GM19397 (cell line): ENCODE results near the gene TTC9B.

Source experiments
- ATAC-seq: cut with Tn5 transposase; IDR thresholded peaks from one replicate; pipeline ENCODE4 v1.9.1; 2021; ENCODE audit warnings: mild to moderate bottlenecking, moderate library complexity; ENCODE audit not compliant: unreplicated experiment

Gene TTC9B

GRCh38 chr19:40217934-40218890 lies at the start of gene TTC9B:
TTC9B (minus strand) TSS chr19:40218384; CDS start chr19:40218381, 3 bp downstream.
- ATAC-seq: no peak

GRCh38 chr19:40267601-40267997 lies 49.4 kb upstream of the TTC9B start:
- no peak for ATAC-seq

DNA sequence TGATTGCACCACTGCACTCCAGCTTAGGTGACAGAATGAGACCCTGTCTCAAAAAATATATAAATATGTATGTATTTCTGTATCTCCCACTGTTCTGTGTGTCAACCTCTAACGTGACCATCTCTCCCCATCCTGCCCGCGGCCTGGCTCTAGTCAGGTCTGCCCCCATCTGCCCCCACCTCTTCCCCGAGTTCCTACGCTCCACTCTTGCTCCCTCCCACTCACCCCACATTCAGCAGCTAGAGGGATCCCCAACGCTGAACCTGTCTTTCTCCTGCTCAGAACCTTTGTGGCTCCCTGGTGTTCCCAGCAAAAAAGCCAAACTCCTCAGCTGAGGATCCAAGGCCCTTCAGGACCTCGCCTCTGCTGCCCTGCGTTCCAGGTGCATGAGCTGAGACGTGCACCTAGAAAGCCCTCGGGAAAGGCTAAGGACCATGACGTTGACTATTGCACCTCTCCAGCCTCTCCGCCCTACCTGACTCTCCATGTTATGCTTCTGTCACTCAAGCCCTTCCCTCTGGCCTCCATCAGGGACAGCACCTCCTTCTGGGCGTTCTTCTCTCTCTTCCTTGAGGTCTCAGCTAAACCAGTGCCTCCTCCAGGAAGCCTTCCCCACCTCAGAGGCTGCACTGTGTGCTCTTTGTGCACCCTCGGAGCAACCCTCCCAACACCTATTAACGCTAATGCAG lies 48.9 kb upstream of the TTC9B start:
- ATAC-seq: no peak

- no peak for ATAC-seq
These were observed 47.9 kb upstream of the TTC9B start for GRCh38 chr19:40266119-40266518.

DNA sequence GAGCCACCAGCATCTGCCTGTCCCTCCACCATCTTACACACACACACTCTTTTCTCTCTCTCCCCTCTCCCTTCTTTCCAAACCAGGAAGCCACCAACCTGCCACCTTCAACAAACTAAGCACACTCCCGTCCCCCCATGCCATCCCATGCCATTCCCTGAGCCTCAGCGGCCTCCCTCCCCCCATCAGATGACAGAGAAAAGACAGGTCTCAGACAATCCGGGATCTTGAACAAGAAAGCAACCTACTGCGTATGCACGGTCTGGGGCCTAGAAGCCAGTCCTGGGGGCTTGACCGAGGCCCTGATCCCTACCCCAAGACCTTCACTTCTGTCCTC lies 47.5 kb upstream of the TTC9B start:
- no peak for ATAC-seq

GRCh38 chr19:40265055-40265762 lies 47.0 kb upstream of the TTC9B start:
- ATAC-seq: no peak

GRCh38 chr19:40264314-40265054 lies 46.3 kb upstream of the TTC9B start:
- no peak for ATAC-seq

GRCh38 chr19:40263440-40264313 lies 45.5 kb upstream of the TTC9B start:
- ATAC-seq: no peak

- no peak for ATAC-seq
These were observed 44.2 kb upstream of the TTC9B start for GRCh38 chr19:40262422-40262821.

GRCh38 chr19:40261631-40262030 lies 43.4 kb upstream of the TTC9B start:
- ATAC-seq: no peak

- no peak for ATAC-seq
These were observed 38.9 kb upstream of the TTC9B start for GRCh38 chr19:40257096-40257517.

DNA sequence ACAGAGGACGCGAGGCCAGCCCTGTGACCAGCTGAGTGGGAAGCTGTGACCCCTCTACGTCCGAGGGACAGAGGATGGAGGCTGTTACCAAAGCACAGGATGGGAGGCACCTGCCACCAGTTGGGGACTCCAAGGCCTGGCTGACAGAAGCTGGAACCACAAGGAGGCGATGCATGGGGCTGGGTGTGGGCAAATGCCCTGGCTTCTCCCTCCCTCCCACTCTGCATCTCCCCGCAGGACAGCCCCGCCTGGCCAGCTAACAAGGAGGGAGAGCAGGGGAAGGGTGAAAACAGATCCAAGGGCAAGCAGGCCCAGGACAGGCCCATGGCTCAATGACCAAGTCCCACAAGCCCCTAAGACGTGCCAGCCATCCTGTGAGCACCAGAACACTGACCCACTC lies 38.3 kb upstream of the TTC9B start:
- ATAC-seq: no peak

GRCh38 chr19:40255619-40256166 lies 37.5 kb upstream of the TTC9B start:
- ATAC-seq: no peak

DNA sequence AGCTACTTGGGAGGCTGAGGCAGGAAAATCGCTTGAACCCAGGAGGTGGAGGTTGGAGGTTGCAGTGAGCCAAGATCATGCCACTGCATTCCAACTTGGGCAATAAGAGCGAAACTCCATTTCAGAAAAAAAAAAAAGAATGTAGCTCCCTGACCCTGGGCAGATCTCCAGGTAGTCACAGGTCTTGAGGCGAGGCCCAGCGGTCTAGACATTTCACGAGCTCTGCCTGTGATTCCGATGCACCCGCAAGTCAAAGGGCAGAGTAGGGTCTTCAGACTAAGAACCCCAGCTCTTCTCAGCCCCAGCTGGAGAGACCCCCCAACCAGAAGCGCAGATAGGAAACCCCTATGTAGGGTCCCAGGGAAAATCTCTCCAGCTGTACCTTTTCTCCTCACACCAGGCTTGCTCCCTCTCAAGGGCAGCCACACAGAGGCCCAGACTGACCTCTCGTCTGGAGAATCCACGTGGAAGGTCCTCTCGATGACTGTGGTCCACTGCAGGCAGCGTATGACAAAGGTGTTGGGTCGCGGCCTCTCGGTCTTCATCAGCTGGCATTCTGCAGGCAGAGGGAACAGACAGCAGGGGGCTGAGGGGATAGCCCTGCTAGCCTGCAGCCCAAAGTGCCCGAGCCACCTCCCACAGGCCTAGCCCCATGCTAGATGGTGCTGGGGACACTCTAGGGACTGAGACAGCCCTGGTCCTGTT lies 36.7 kb upstream of the TTC9B start:
- no peak for ATAC-seq

GRCh38 chr19:40253611-40254092 lies 35.5 kb upstream of the TTC9B start:
- no peak for ATAC-seq

DNA sequence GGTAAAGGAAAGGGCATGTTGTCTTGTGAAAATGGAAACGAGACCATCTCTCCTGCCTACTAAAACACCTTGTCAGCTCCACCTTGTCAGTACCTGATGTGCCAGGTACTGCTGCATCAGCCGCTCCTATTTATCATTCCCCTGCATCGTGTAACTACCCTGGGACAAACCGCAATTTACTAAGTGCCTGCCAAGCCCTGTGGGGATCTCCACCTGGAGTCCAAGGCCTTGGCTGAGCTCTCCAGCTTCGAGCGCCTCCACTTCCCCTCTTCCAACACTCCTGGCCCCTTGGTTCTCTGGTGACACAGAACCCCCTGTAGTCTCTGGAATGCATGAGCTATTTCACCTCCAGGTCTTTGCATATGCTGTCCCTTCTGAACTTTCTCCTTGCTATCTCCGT lies 34.2 kb upstream of the TTC9B start:
- no peak for ATAC-seq

DNA sequence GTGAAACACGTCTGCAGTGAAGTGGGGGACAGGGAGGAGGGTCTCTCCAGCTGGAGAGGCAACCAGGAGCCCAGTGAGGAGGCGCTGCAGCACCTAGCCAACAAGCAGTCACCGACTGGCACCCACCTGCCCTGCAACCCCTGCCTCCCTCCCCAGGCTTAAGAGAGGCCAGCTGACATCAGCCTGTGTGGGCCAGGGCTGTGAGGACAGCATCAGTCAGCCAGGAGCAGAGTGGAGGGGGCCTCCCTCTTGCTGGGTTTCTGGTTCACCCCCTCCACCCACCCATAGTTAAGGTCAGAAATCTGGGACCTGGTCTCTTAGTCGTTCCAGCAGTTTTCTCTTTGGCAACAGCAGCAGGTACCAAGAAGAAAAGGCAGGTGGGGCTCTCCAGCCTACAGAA lies 33.8 kb upstream of the TTC9B start:
- ATAC-seq: no peak

DNA sequence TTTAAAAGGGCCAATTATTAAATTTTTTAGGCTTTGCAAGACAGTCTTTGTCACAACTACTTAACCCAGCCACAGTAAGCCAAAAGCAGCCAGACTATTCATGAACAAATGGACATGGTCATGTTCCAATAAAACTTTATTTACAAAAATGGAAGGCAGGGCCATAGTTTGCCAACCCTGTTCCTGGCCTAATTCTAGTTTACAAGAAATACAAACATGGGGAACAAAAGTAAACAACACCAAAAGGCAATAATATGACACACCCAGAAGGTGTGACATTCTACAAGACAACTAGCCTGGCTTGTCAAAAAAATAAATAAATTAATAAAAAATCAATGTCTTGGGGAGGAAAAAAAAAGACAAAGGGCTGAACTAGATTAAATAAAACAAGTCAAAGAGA lies 33.1 kb upstream of the TTC9B start:
- ATAC-seq: no peak

DNA sequence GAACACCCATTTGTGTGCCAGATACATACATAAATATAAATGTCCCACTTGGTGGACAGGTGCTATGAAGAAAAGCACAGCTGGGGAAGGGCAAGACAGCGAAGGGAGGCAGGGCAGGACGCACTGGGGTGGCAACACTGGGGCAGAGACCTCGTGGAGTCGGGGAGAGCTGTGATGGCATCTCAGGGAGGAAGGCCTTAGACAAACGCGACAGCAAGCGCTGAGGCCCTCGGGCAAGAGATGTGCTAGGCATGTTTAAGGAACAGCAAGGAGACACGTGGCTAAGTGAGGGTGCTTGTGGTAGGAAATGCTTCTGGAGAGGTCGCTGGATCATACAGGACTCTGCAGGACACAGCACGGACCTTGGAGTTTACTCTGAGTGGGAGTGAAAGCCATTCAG lies 31.6 kb upstream of the TTC9B start:
- no peak for ATAC-seq
